IMR-90 (cell line): ENCODE data around the gene ADCY5.

Source experiments
- BHLHE40 ChIP-seq: fragments of 150-350 bp; IDR thresholded peaks from 2 replicates; pipeline ENCODE4 v1.6.1; 2016; ENCODE audit warnings: mild to moderate bottlenecking, low read depth, low read length
- CEBPB ChIP-seq: IDR thresholded peaks from 2 replicates; pipeline ENCODE4 v1.6.1; 2012; ENCODE audit warnings: low read depth, low read length, improper control_type of control experiment
- CTCF ChIP-seq: conservative IDR thresholded peaks from 2 replicates; pipeline ENCODE4 v1.5.1; 2012; ENCODE audit warnings: mild to moderate bottlenecking, low read depth, low read length, improper control_type of control experiment
- ELK1 ChIP-seq: fragments of 150-350 bp; IDR thresholded peaks from 2 replicates; pipeline ENCODE4 v1.6.1; 2016; ENCODE audit warnings: low read depth, mild to moderate bottlenecking, low read length, moderate library complexity, borderline replicate concordance
- MAZ ChIP-seq: IDR thresholded peaks from 2 replicates; pipeline ENCODE4 v1.6.1; 2012; ENCODE audit warnings: low read depth, mild to moderate bottlenecking, low read length, improper control_type of control experiment, moderate library complexity, borderline replicate concordance
- POLR2A ChIP-seq: IDR thresholded peaks from 2 replicates; pipeline ENCODE4 v1.6.1; 2012; ENCODE audit warnings: mild to moderate bottlenecking, low read depth, low read length
- RAD21 ChIP-seq: IDR thresholded peaks from 2 replicates; pipeline ENCODE4 v1.6.1; 2012; ENCODE audit warnings: low read length, improper control_type of control experiment
- RCOR1 ChIP-seq: IDR thresholded peaks from 2 replicates; pipeline ENCODE4 v1.6.1; 2012; ENCODE audit warnings: mild to moderate bottlenecking, low read length, improper control_type of control experiment; ENCODE audit not compliant: insufficient replicate concordance
- RFX5 ChIP-seq: IDR thresholded peaks from 2 replicates; pipeline ENCODE4 v1.8.0; 2012; ENCODE audit warnings: low read depth, mild to moderate bottlenecking, low read length, moderate library complexity

- no peak for TF ChIP-seq CTCF
- TF ChIP-seq RFX5 = no peak
- TF ChIP-seq POLR2A = no peak
- TF ChIP-seq RAD21 = no peak
- TF ChIP-seq CEBPB = no peak
- TF ChIP-seq MAZ = no peak
- no peak for TF ChIP-seq BHLHE40
- no peak for TF ChIP-seq RCOR1
- no peak for TF ChIP-seq ELK1
Observed at GRCh38 chr3:123278446-123278845, 170.4 kb downstream of the ADCY5 start.
